Measurements from ENCODE around the gene ARPIN. TPM values are rescaled to one million over a fixed set of nuclear protein-coding genes. Genes with fewer than 3 reads are reported as not detected.
A peak's percentile ranks its signal among the peaks of the same experiment; 100 is the strongest.
"Not testable (repeated sequence)": the region's sequence is repeated elsewhere in the genome, so short reads cannot be mapped to it uniquely, and the experiment has no call there.

Gene ARPIN
- 9.1 and 10.4 TPM in 2 replicates for total RNA-seq

DNA sequence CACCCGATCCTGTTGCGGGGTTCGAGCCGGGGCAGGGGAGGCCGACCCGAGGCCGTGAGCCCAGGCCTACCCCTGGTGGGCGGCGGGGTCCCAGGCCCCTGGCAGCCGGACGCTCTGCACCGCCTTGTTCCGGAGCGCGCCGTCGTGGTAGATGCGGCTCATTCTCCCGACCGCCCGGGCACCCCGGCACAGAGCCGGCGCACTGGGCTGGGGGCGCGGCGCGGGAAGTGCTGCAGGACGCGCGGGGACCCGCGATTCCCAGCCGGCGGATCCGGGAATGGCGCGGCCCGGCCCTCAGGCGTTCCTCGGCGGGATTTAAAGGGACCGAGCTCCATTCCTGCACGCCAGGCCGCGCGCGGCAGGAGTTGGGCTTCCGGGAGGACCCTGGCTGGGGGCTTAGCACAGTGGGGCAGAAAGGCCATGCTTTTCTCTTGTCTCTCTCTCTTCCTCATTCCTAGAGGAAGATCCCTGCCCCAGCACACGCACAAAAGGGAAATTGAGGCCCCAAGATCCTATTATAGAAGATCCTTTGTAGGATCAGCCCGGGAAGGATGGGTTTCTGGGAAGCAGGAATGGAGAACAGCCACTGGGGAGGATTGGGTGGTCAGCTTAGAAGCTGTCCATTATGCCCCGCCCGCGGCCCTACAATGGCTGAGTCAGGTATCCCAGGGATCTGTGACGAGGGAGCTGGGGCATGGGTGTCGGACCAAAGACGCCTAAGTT lies at the start of gene ARPIN:
Gene ARPIN, minus strand, starts transcription at position 279 of the 723 bp plus-strand sequence. Its CDS starts 117 bp downstream, at position 162.
- TF ChIP-seq, protein P1, sequence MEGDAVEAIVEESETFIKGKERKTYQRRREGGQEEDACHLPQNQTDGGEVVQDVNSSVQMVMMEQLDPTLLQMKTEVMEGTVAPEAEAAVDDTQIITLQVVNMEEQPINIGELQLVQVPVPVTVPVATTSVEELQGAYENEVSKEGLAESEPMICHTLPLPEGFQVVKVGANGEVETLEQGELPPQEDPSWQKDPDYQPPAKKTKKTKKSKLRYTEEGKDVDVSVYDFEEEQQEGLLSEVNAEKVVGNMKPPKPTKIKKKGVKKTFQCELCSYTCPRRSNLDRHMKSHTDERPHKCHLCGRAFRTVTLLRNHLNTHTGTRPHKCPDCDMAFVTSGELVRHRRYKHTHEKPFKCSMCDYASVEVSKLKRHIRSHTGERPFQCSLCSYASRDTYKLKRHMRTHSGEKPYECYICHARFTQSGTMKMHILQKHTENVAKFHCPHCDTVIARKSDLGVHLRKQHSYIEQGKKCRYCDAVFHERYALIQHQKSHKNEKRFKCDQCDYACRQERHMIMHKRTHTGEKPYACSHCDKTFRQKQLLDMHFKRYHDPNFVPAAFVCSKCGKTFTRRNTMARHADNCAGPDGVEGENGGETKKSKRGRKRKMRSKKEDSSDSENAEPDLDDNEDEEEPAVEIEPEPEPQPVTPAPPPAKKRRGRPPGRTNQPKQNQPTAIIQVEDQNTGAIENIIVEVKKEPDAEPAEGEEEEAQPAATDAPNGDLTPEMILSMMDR (conservative IDR thresholded peaks at IDR 0.05; ENCODE audit: low read depth, low read length): no peak

DNA sequence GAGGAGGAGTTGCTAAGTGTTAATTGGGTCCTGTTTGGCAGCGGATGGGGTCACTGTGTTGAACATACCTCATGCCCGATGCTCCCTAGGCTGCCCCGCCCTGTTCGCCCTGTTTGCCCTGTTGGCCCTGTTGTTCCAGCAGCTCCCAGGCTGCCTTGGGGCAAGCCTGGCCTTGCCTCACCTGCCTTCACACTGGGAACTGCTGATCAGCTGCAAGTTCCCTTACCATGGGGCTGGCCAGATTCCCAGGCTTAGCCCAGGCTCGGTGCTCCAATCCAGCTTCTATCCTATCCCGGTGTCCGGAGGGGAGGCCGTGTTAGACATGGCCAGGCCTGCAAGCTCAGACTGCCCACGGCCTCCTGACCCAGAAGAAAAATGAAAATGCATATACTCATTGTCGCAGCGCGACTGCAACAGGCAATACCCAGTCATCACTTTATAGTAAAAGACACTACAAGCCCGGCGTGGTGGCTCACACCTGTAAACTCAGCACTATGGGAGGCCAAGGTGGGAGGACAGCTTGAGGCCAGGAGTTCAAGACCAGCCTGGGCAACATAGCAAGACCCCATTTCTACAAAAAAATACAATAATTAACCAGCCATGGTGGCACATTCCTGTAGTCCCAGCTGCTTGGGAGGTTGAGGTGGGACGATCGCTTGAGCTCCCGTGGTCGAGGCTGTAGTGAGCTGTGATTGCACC lies 45.5 kb upstream of the ARPIN start:
- H3K4me3 ChIP-seq (ENCODE audit: low read depth, low read length): no peak overlapping the region
- DNase-seq (ENCODE audit: low read depth): no peak
- TF ChIP-seq, protein P1 (conservative IDR thresholded peaks at IDR 0.05; ENCODE audit: low read depth, low read length): no peak

More for the DNA sequence above, at the start of gene ARPIN:
- peak within 1 kb of the TSS; percentile 74 for H3K4me3 ChIP-seq (ENCODE audit: low read depth, low read length)
- DNase-seq (ENCODE audit: low read depth): no peak

DNA sequence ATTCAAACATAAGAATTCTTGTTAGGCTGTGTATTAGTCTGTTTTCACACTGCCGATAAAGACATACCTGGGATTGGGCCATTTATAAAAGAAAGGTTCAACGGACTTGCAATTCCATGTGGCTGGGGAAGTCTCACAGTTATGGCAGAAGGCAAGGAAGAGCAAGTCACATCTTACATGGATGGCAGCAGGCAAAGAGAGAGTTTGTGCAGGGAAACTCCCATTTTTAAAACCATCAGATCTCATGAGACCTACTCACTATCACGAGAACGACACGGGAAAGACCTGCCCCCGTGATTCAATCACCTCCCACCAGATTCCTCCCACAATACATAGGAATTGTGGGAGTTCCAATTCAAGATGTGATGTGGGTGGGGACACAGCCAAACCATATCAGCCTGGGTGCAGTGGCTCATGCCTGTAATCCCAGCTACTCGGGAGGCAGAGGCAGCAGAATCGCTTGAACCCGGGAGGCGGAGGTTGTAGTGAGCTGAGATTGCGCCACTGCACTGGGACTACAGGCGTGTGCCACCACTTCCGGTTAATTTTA lies 42.8 kb upstream of the ARPIN start:
- not testable (repeated sequence) for H3K4me3 ChIP-seq (ENCODE audit: low read depth, low read length); DNase-seq (ENCODE audit: low read depth)

DNA sequence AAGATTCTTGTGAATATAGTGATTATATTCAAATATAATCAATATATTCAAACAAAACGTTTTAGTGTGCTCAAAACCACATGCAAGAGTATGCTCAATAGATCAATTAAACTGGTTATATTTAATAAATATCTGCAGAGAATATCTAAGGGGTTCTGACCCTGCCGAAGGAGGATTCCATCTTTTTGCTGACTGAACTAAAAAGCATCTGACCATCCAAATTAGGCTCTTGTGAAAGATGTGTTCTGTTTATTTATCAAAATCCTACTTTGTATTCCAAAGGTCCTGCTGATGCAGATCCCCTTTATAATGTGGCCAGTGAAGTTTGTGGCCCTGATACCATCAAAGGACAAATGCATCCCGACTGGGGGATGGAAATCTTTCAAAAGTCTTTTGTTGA lies 41.8 kb upstream of the ARPIN start:
- DNase-seq (ENCODE audit: low read depth): no peak
- TF ChIP-seq, protein P1 (conservative IDR thresholded peaks at IDR 0.05; ENCODE audit: low read depth, low read length): no peak

DNA sequence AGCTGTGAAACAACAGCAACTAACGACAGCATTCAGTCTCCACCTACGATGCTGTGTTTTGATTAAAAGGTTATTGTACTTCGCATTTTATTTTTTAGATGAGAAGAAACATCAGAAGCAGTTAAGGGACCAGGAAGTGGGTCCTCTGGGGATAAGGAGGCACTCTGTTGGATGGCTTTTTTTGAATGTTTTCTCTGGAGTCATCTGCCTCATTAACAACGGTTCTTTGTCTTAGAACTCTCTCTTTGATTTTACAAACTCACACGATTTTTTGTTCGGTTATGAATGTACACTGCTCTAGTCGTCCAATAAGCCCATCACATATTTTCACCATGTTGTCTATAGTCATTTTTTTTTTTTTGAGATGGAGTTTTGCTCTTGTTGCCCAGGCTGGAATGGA lies 36.0 kb upstream of the ARPIN start:
- DNase-seq (ENCODE audit: low read depth): no peak
- H3K4me3 ChIP-seq (ENCODE audit: low read depth, low read length): no peak overlapping the region
- TF ChIP-seq, protein P1 (conservative IDR thresholded peaks at IDR 0.05; ENCODE audit: low read depth, low read length): no peak

More for the DNA sequence above, 41.8 kb upstream of the ARPIN start:
- no peak overlapping the region for H3K4me3 ChIP-seq (ENCODE audit: low read depth, low read length)

DNA sequence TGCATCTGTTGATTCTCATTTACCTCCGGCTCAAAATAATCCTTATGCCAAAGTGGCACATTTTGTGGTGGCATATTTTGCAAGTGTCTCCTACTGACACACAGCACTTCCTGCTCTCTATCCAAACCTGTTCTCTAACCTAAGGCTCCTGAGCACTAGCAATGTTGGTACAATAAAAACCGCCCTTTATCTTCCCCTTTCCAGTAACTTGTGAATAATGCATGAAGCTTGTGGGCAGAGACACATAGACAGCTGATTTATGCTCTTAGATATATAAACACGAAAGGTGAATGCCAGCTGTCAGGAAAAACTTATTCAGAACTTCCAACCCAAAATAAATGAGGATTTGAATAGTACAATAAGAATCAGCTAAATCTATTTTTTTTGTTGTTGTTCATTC lies 34.6 kb upstream of the ARPIN start:
- no peak overlapping the region for H3K4me3 ChIP-seq (ENCODE audit: low read depth, low read length)
- TF ChIP-seq, protein P1 (conservative IDR thresholded peaks at IDR 0.05; ENCODE audit: low read depth, low read length): no peak
- no peak for DNase-seq (ENCODE audit: low read depth)

DNA sequence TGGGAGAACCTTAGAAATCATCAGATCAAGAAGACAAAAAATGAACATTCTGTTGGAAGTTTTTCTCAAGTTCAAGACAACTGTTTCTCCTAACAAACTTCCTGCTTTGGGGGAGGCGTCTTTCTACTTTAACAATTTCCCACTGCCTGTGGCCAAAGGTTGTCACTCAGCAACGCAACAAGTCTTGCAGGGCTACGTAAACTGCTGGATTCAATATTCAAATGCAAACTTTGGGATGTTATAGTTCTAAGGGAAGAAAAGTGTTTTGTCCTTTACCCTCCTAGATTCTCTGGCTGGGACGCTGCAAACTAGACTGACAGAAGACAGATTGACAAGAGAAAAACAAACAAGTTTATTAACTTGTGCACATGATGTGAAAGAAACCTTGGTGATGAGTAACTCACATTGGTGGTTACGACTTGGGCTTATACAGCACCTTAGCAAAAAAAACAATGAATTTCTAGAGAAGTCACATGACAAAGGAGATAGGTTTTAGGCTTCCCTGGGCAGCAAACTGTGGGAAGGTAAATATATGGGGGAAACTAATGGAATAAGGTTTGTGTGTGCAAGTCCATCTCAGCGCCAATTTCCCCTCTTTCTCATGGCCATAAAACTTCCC lies 34.0 kb upstream of the ARPIN start:
- DNase-seq (ENCODE audit: low read depth): no peak
- TF ChIP-seq, protein P1 (conservative IDR thresholded peaks at IDR 0.05; ENCODE audit: low read depth, low read length): no peak
- no peak overlapping the region for H3K4me3 ChIP-seq (ENCODE audit: low read depth, low read length)

DNA sequence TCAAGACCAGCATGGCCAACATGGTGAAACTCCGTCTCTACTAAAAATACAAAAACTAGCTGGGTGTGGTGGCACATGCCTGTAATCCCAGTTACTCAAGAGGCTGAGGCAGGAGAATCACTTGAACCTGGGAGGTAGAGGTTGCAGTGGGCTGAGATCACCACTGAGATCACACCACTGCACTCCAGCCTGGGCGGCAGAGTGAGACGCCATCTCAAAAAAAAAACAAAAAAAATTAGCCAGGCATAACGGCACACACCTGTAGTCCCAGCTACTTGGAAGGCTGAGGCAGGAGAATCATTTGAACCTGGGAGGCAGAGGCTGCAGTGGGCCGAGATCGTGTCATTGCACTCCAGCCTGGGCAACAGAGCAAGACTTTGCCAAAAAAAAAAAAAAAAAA lies 31.0 kb upstream of the ARPIN start:
- DNase-seq (ENCODE audit: low read depth); H3K4me3 ChIP-seq (ENCODE audit: low read depth, low read length): not testable (repeated sequence)
